CD4-positive, CD25-positive, alpha-beta regulatory T cell (primary cell): ENCODE measurements around the gene GPX2. TPM values are rescaled to one million over a fixed set of nuclear protein-coding genes. Genes with fewer than 3 reads are reported as not detected.

Source experiments
- ATAC-seq, 2 donors: fragments of 150-1000 bp; cut with Tn5 transposase; one replicate each; pipeline ENCODE4 v1.10.0; 2021; ENCODE audit warnings: low read depth in 2 of 2, moderate number of reproducible peaks in 2 of 2, moderate library complexity in 1 of 2
- DNase-seq, 3 donors: peaks; one replicate each; pipeline versions ENCODE4 v3.0.0 to v3.0.0-alpha.2; 2012 to 2022; ENCODE audit warnings: mixed read lengths in 1 of 3
- H3K27ac ChIP-seq: one replicate; pipeline ENCODE4 v1.7.0; 2013; ENCODE audit warnings: mild to moderate bottlenecking, low read length; ENCODE audit not compliant: insufficient read depth, poor library complexity, severe bottlenecking
- H3K27me3 ChIP-seq: one replicate; pipeline ENCODE4 v1.7.0; 2013; ENCODE audit warnings: low read length; ENCODE audit not compliant: control insufficient read depth, insufficient read depth
- H3K36me3 ChIP-seq: one replicate; pipeline ENCODE4 v1.7.0; 2013; ENCODE audit warnings: mild to moderate bottlenecking, low read length, moderate library complexity; ENCODE audit not compliant: control insufficient read depth, insufficient read depth
- H3K4me1 ChIP-seq: 2 replicates; pipeline ENCODE4 v1.7.0; 2013; ENCODE audit warnings: mild to moderate bottlenecking, low read length; ENCODE audit not compliant: insufficient read depth, control insufficient read depth, poor library complexity, severe bottlenecking
- H3K4me3 ChIP-seq: one replicate; pipeline ENCODE4 v1.7.0; 2013; ENCODE audit warnings: low read depth, mild to moderate bottlenecking, low read length, moderate library complexity
- H3K9me3 ChIP-seq, 2 experiments: 1 replicate in 1 of 2; 2 replicates in 1 of 2; pipeline ENCODE4 v1.7.0; 2013; ENCODE audit warnings: low read length in 2 of 2, mild to moderate bottlenecking in 1 of 2, moderate library complexity in 1 of 2; ENCODE audit not compliant: control insufficient read depth in 2 of 2
- H3K27ac Mint-ChIP-seq, 3 donors: one replicate each; pipeline ENCODE4 v1.8.0; 2020 to 2022; ENCODE audit warnings: mild to moderate bottlenecking in 3 of 3, mixed read lengths in 3 of 3, moderate library complexity in 2 of 3
- H3K27me3 Mint-ChIP-seq: one replicate; pipeline ENCODE4 v1.8.0; 2022; ENCODE audit warnings: mild to moderate bottlenecking, mixed read lengths
- H3K36me3 Mint-ChIP-seq: one replicate; pipeline ENCODE4 v1.8.0; 2020; ENCODE audit warnings: mixed read lengths
- H3K4me1 Mint-ChIP-seq, 4 donors: one replicate each; pipeline ENCODE4 v1.8.0; 2020 to 2022; ENCODE audit warnings: mixed read lengths in 4 of 4, mild to moderate bottlenecking in 1 of 4
- H3K4me3 Mint-ChIP-seq, 4 donors: one replicate each; pipeline ENCODE4 v1.8.0; 2020 to 2022; ENCODE audit warnings: mild to moderate bottlenecking in 4 of 4, mixed read lengths in 4 of 4, moderate library complexity in 3 of 4
- H3K9me3 Mint-ChIP-seq, 7 donors: one replicate each; pipeline ENCODE4 v1.8.0; 2020 to 2022; ENCODE audit warnings: mixed read lengths in 7 of 7, mild to moderate bottlenecking in 3 of 7, moderate library complexity in 2 of 7
- polyA plus RNA-seq, 4 donors: library from polyadenylated mRNA; unstranded; fragments of 300-500 nt; fragmentation: Illumina TruSeq; gene quantifications; one replicate each; pipeline ENCODE4 v1.2.3, GENCODE V29; 2021
- total RNA-seq: library from RNA; stranded (reverse); gene quantifications from one replicate; pipeline ENCODE4 v1.2.3, GENCODE V29; 2022

GPX2 gene
- total and polyA plus RNA-seq, 5 donors from 2014 or later = 0.54 to 0.94 TPM; not detected in 3

- no peaks in the 10 kb centered on the region for H3K27me3 ChIP-seq
- Mint-ChIP-seq H3K36me3 (peaks cover 38% of the 10 kb centered on the region), H3K4me3 (no peak overlapping the region), H3K4me1 (peaks cover 35 to 82% (median 65%) of the 10 kb centered on the region in 4 donors), H3K9me3 (no peaks in the 10 kb centered on the region), H3K27me3 (no peaks in the 10 kb centered on the region), H3K27ac (peak overlapping the region; percentile 76 to 83 (median 78))
- H3K36me3 ChIP-seq = peaks cover 58% of the 10 kb centered on the region
- no peak overlapping the region for H3K4me3 ChIP-seq
- ATAC-seq (no peak), DNase-seq (no peak)
- peaks cover 25% of the 10 kb centered on the region for H3K4me1 ChIP-seq
- no peaks in the 10 kb centered on the region for H3K9me3 ChIP-seq
- no peak overlapping the region for H3K27ac ChIP-seq
Measured at GRCh38 chr14:64937171-64937820, 5.2 kb downstream of the GPX2 start.

GRCh38 chr14:64935508-64935907 lies 7.0 kb downstream of the GPX2 start:
- no peaks in the 10 kb centered on the region for H3K9me3 ChIP-seq
- H3K4me1 ChIP-seq = peaks cover 35% of the 10 kb centered on the region
- H3K27ac ChIP-seq = peak overlapping the region; percentile 66
- no peaks in the 10 kb centered on the region for H3K27me3 Mint-ChIP-seq
- peaks cover 31 to 77% (median 71%) of the 10 kb centered on the region in 4 donors for H3K4me1 Mint-ChIP-seq
- H3K27ac Mint-ChIP-seq = peak overlapping the region; percentile 76 to 94 (median 90)
- DNase-seq (peak in 2 of 3 donors; percentile 35 to 63), ATAC-seq (peak; percentile 65 to 81)
- H3K27me3 ChIP-seq = no peaks in the 10 kb centered on the region
- peaks cover 50% of the 10 kb centered on the region for H3K36me3 ChIP-seq
- H3K4me3 ChIP-seq = peak overlapping the region; percentile 76
- peaks cover 35% of the 10 kb centered on the region for H3K36me3 Mint-ChIP-seq
- H3K9me3 Mint-ChIP-seq = no peaks in the 10 kb centered on the region
- peak overlapping the region; percentile 11 to 79 (median 44) for H3K4me3 Mint-ChIP-seq

GRCh38 chr14:64934338-64934929 lies 8.1 kb downstream of the GPX2 start:
- no peaks in the 10 kb centered on the region for H3K27me3 Mint-ChIP-seq
- Histone ChIP-seq H3K27me3 (no peaks in the 10 kb centered on the region), H3K36me3 (peaks cover 46% of the 10 kb centered on the region), H3K4me1 (peaks cover 46% of the 10 kb centered on the region), H3K4me3 (no peak overlapping the region), H3K27ac (no peak overlapping the region), H3K9me3 (no peaks in the 10 kb centered on the region)
- DNase-seq = no peak
- peak overlapping the region; percentile 76 to 90 (median 84) for H3K27ac Mint-ChIP-seq
- H3K4me1 Mint-ChIP-seq = peaks cover 34 to 78% (median 65%) of the 10 kb centered on the region in 4 donors
- no peaks in the 10 kb centered on the region for H3K9me3 Mint-ChIP-seq
- H3K4me3 Mint-ChIP-seq = peak overlapping the region in 2 of 4 donors; percentile 28 to 50
- no peak for ATAC-seq
- H3K36me3 Mint-ChIP-seq = peaks cover 35% of the 10 kb centered on the region

GRCh38 chr14:64932231-64932630 lies 10.3 kb downstream of the GPX2 start:
- ATAC-seq (no peak), DNase-seq (no peak)
- Mint-ChIP-seq H3K27ac (peak overlapping the region in 2 of 3 donors; percentile 79 to 90), H3K27me3 (no peaks in the 10 kb centered on the region), H3K4me1 (peaks cover 34 to 63% (median 46%) of the 10 kb centered on the region in 4 donors), H3K9me3 (no peaks in the 10 kb centered on the region), H3K4me3 (no peak overlapping the region), H3K36me3 (peaks cover 28% of the 10 kb centered on the region)
- Histone ChIP-seq H3K4me3 (no peak overlapping the region), H3K36me3 (peaks cover 37% of the 10 kb centered on the region), H3K9me3 (no peaks in the 10 kb centered on the region), H3K4me1 (peaks cover 68% of the 10 kb centered on the region), H3K27ac (no peak overlapping the region), H3K27me3 (no peaks in the 10 kb centered on the region)

GRCh38 chr14:64931123-64931522 lies 11.4 kb downstream of the GPX2 start:
- Mint-ChIP-seq H3K27me3 (no peaks in the 10 kb centered on the region), H3K27ac (peak overlapping the region in 1 of 3 donors; percentile 87), H3K9me3 (no peaks in the 10 kb centered on the region), H3K4me1 (peaks cover 23 to 53% (median 41%) of the 10 kb centered on the region in 4 donors), H3K36me3 (peaks cover 33% of the 10 kb centered on the region), H3K4me3 (peak overlapping the region in 2 of 4 donors; percentile 58 to 59)
- DNase-seq = no peak
- Histone ChIP-seq H3K27ac (peak overlapping the region; percentile 81), H3K27me3 (no peaks in the 10 kb centered on the region), H3K4me3 (no peak overlapping the region), H3K9me3 (no peaks in the 10 kb centered on the region), H3K36me3 (peaks cover 39% of the 10 kb centered on the region), H3K4me1 (peaks cover 72% of the 10 kb centered on the region)
- ATAC-seq = no peak

- no peak for ATAC-seq
- Mint-ChIP-seq H3K9me3 (no peaks in the 10 kb centered on the region), H3K36me3 (peaks cover 35% of the 10 kb centered on the region), H3K27ac (no peak overlapping the region), H3K27me3 (no peaks in the 10 kb centered on the region), H3K4me1 (peaks cover 17 to 56% (median 37%) of the 10 kb centered on the region in 4 donors), H3K4me3 (peak overlapping the region; percentile 39 to 73 (median 58))
- peak overlapping the region; percentile 79 for H3K4me3 ChIP-seq
- H3K9me3 ChIP-seq = no peaks in the 10 kb centered on the region
- peaks cover 46% of the 10 kb centered on the region for H3K36me3 ChIP-seq
- H3K4me1 ChIP-seq = peaks cover 67% of the 10 kb centered on the region
- H3K27ac ChIP-seq = peak overlapping the region; percentile 81
- DNase-seq = no peak
- no peaks in the 10 kb centered on the region for H3K27me3 ChIP-seq
Measured at GRCh38 chr14:64930085-64930843, 12.3 kb downstream of the GPX2 start.

GRCh38 chr14:64929014-64929359 lies 13.6 kb downstream of the GPX2 start:
- H3K9me3 Mint-ChIP-seq = no peaks in the 10 kb centered on the region
- peaks cover 32% of the 10 kb centered on the region for H3K36me3 Mint-ChIP-seq
- H3K4me1 ChIP-seq = peaks cover 73% of the 10 kb centered on the region
- H3K36me3 ChIP-seq = peaks cover 56% of the 10 kb centered on the region
- H3K9me3 ChIP-seq = no peaks in the 10 kb centered on the region
- H3K27me3 Mint-ChIP-seq = no peaks in the 10 kb centered on the region
- no peak overlapping the region for H3K4me3 Mint-ChIP-seq
- peak overlapping the region; percentile 81 for H3K27ac ChIP-seq
- no peak overlapping the region for H3K27ac Mint-ChIP-seq
- H3K4me1 Mint-ChIP-seq = peaks cover 13 to 53% (median 33%) of the 10 kb centered on the region in 4 donors
- DNase-seq (peak in 1 of 3 donors; percentile 10), ATAC-seq (peak in 1 of 2 donors; percentile 25)
- no peaks in the 10 kb centered on the region for H3K27me3 ChIP-seq
- peak overlapping the region; percentile 79 for H3K4me3 ChIP-seq
